HG03097 (cell line): ENCODE results near the gene NOD1.
A peak's percentile ranks its signal among the peaks of the same experiment; 100 is the strongest.

ENCODE experiments used
- ATAC-seq: cut with Tn5 transposase; IDR thresholded peaks from one replicate; pipeline ENCODE4 v1.9.1; 2021; ENCODE audit not compliant: unreplicated experiment, low FRiP score

The NOD1 gene

DNA sequence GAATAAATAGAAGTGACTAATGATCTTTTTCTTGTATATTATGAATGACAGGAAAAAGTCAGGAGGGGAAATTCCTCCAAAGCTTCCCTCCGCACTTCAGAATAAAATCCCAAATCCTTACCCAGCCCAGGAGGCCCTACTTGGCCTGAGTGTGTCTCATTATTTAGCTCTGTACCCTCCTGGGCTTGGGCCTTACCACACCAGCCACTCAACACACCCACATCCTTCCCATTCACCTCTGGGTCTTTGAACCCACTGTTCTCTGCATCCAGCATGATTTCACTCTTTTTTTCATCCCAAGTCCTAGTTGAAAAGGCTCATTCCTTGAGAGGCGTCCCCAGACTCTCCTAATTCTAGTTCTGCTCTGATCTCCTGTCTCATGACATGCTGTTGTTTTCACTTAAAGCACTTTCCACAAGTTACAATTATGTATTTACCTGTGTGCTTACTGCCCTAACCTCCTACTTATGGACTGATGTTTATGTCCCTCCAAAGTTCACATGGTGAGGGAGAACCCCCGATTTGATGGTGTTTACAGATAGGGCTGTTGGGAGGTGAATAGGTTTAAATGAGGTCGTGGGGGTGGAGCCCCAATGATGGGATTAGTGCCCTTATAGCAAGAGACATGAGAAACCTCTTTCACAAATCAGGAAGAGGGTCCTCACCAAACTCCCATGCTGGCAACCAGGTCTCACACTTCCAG lies 6.4 kb downstream of the NOD1 start:
- no peak for ATAC-seq

DNA sequence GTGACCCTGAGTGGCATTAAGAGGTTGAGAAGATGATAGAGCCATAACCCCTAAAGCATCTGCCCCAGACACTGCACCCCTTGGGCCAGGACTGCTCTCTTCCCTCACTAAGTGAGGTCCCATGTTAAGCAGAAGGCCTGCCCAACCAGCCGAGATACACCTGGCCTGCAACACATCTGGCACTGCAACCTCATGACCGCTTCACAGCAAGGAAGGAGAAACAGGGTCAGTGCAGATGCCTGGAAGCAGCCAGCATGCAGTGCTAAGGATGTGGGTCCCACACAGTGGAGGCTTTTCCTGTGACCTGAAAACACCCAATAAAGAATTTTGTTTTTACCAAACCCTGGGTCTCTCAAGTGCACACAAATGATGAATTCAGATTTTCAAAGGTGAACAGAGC lies 7.4 kb downstream of the NOD1 start:
- no peak for ATAC-seq

- ATAC-seq = no peak
These were observed 7.8 kb downstream of the NOD1 start for GRCh38 chr7:30470771-30471170.

DNA sequence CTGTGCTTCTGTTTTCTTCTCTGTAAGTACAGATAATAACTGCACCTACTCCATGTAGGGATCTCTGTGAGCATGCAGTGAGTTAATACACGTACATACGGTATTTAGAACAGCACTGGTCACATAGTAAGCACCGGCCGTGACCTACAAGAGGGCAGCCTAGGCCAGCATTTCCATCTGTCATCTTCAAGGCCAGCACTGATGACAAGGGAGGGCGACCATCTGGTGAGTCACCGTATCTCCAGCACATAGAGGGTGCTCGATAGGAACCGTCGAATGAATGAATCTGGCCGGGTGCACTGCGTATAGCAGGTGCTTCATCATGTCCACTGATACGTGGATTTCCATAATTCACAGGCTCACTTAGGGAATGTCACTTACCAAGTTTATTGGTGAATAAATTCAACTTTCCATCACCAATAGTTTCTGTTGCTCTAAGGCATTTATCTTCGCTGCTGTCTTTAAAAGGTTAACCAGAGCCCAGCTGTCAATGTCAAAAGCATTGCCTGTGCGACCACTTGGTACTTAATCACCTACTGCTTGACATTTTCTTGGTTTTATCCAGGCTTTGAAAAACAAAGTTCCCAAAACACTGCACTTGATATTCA lies 8.3 kb downstream of the NOD1 start:
- ATAC-seq = no peak

DNA sequence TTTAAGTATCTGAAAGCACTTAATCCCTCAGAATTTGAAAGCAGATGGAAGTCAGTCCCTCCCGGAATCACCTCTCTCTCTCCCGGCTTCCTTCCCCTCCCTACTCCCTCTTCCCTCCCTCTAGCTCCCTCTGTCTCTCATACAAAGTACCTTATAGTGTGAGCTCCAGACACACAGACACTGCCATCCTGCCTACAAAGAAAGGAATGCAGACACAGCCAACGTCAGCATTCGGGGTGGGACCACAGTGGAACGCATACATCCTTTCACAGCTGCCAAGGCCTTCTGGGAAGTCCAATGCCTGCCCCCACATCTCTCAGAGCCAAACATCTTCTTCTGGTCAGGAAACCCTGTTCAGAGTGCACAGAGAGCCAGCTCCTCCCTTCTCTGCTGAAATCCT lies 9.3 kb downstream of the NOD1 start:
- ATAC-seq = no peak

GRCh38 chr7:30468791-30469190 lies 9.8 kb downstream of the NOD1 start:
- ATAC-seq = no peak

- ATAC-seq = no peak
These were observed 10.5 kb downstream of the NOD1 start for GRCh38 chr7:30468041-30468440.

GRCh38 chr7:30467271-30467670 lies 11.3 kb downstream of the NOD1 start:
- ATAC-seq = no peak

DNA sequence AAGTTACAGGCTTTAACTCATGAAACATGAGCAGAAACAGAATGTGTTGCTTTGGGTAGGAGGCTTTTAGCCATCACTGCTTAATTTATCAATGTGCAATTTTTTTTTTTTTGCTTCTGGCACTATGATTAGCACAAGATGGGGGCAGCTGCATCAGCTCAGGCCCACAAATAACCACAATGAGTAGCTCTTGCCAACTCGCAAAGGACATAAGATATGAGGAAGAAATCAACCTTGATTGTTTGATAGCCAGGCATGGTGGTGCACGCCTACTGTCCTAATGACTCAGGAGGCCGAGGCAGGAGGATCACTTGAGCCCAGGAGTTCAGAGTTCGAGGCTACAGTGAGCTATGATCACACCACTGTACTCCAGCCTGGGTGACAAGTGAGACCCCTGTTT lies 12.3 kb downstream of the NOD1 start:
- no peak for ATAC-seq

- no peak for ATAC-seq
These were observed 12.8 kb downstream of the NOD1 start for GRCh38 chr7:30465811-30466180.

DNA sequence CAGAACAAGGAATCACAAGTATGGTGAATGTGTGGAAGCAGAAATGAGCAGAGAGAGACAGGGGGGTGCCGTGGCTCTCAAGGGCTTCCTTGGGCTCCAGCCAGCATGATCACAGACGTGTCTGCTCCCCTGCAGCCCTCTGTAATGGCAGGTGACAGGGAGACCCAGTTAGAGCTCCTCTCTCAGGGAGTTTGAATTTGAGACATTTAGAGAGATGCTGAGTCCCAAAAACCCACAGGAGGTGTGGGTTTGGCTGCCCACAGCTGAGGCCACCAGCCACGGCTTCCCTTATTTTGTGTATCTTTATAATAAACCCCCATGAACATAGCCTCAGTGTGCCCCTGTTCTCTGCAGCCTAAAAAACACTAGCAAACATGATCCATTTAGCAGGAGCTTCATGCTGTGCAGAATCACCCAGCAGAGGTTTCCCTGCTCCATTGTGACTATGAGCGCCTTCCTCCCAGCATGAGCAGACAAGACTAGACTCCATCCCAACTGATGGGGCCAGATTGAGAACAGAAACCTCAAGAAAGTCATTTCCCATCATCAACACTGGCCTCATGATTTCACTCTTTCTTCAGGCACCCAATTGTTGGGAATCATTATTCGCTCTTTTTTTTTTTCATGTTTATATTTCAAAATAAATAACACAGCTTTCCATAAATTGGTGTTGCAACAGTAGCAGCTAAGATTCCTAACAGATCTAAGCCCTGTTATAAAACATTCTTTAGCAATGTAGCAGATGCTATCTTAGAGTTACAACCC lies 13.4 kb downstream of the NOD1 start:
- no peak for ATAC-seq

GRCh38 chr7:30464231-30464671 lies 14.3 kb downstream of the NOD1 start:
- ATAC-seq = peak; percentile 50

- ATAC-seq = peak; percentile 52
These were observed 15.0 kb downstream of the NOD1 start for GRCh38 chr7:30463405-30464145.

DNA sequence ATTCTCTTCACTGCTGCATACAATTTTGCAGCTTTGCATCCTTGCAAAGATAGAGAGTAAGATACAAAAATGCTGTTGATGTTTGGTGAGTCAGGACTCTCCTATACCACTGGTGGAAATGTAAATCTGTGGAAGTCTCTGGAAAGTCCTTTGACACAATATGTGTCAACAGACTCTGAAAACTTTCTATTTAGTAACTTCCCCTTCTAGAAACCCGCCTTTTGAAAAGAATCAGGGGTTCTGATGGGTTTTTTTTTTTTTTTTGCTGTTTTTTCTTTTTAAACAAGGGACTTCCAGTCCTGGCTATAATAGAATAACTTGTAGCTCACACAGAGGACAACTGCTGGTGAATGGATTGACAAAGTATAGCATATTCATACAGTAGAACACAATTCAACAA lies 16.4 kb downstream of the NOD1 start:
- no peak for ATAC-seq

- no peak for ATAC-seq
These were observed 18.3 kb downstream of the NOD1 start for GRCh38 chr7:30460246-30460633.

GRCh38 chr7:30459591-30460245 lies 18.9 kb downstream of the NOD1 start:
- no peak for ATAC-seq

DNA sequence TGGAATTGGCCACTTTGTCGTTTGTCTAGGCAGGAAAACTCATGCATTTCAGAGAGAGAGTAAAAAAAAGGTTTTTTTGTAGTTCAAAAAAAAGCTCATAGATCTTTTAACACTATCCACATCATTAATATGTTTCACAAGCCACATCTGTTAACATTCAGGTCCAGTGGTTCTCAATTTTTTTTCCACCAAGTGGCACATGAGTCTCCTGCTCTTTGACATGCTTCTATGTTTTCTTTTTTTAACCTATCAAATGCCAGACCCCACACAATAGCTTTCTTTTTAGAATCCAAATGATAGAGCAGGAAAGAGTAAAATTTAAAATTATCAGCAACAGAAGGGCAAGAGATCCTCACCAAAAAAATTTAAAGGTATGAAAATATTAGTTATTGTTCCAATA lies 20.3 kb downstream of the NOD1 start:
- ATAC-seq = no peak

DNA sequence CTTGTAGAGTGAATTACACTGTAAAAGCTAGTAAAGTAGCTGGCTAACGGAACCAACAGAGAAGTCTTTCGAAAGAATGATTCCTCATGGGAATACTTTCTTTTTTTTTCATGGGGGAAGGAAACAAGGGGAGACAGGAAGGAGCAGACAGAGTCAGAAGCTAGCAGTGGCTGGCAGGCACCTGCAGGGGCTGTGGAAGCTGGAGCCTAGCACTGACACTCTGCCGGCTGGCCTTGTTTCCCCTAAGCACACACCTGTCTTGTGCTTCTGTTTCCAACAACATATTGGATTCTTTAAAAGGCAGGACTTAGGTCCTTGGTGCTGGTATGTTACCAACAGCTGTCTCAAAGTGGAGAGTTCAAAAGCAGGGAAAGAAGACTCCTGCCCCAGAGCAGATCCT lies 24.7 kb downstream of the NOD1 start:
- ATAC-seq = no peak

DNA sequence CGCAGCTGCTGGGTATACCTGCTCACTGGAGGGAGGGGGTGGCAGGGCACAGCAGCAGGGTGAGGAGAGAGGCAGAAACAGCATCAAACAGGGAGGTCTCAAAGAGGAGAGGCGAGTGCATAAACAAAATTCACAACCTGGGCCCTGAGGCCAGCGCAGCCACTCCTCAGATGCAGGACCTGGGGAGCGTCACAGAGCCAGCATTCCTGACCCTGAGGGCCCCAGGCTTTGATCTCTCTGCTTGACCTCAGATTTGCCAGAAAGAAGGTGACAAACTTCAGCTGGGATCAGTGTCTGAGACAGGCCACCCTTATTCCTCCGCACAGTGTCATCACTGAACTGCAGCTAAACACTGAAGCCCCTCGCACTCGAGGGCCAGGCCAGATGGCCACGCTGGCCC lies 25.6 kb downstream of the NOD1 start:
- ATAC-seq = no peak

- no peak for ATAC-seq
These were observed 26.2 kb downstream of the NOD1 start for GRCh38 chr7:30452280-30452930.
